HG02973 (cell line): ENCODE measurements around the gene DHRSX.
"Not testable (repeated sequence)": the region's sequence is repeated elsewhere in the genome, so short reads cannot be mapped to it uniquely, and the experiment has no call there.

Experiments used
- ATAC-seq: cut with Tn5 transposase; IDR thresholded peaks from one replicate; pipeline ENCODE4 v1.9.1; 2021; ENCODE audit warnings: moderate library complexity; ENCODE audit not compliant: unreplicated experiment

Gene DHRSX

DNA sequence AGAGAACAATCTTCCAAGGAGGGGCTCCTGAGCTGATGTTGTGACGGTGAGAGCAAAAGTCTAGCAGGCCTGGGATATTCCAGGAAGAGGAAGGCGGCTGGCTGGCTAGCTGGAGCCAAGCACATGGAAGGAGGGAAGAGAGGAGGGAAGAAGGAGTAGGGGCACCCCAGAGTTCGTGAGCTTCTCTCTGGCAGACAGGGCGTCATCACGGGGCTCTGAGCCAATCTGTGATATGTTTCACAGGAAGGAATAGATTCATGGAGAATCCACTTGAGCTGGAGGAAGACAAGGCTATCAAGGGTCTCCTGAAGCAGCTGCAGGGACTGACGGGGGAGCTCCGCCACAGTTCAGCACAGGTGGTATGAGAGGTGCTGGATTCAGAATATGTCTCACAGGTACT, 73.6 kb downstream of the DHRSX start:
- no peak for ATAC-seq

DNA sequence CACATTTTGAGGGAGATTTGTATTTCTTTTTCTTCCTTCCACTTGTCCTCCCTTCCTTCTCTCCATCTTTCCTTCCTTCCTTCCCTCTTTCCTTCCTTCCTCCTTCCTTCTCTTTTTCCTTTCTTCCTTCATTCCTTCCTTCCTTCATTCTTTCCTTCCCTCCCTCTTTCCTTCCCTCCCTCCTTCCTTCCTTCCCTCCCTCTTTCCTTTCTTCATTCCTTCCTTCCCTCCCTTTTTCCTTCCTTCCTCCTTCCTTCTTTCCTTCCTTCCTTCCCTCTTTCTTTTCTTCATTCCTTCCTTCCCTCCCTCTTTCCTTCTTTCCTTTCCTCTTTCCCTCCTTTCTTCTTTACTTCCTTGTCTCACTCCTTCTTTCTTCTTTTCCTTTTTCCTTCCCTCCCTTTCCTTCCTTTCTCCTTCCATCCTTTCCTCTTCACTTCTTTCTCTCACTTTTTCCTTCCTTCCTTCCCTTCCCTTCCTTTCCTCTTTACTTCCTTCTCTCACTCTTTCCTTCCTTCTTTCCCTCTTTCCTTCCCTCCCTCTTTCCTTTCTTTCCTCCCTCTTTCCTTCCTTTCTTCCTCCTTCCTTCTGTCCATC, 74.4 kb downstream of the DHRSX start:
- ATAC-seq, result no peak

DNA sequence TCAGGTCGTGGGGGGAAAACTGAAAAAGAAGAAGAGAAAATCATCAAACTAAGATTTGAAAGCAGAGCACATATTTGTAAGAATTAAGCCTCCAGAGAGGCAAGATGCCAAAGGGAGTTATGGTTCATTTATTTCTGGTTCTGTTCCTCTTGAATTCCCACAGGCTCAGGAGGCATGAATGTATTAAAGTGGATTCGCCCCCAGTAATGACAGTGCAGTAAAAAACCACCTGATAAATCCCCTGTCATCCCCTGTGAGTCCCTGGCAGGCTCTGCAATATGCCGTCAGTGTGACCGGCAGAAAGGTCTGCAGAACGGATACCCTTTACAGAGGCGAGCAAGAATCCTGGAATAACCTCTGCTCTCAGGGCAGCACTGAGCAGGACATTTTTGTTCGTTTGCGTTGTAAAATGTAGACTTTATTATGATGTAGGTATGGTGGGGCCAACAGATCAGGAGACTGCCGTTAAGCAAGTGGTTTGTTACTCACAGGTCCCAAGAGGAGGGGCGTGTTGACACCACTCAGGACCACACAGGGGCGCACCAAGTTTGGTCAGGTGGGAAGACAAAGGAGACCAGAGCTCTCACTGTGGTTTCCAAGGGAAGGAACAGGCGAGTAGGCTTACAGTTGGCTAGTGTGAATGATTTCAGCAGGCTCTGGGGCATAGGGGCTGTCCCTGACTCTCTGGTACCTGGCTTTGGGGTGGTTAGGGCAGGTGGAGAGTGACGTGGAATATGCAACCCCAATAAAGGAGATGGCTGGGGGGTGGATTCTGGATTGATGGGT, 75.3 kb downstream of the DHRSX start:
- ATAC-seq, result no peak

DNA sequence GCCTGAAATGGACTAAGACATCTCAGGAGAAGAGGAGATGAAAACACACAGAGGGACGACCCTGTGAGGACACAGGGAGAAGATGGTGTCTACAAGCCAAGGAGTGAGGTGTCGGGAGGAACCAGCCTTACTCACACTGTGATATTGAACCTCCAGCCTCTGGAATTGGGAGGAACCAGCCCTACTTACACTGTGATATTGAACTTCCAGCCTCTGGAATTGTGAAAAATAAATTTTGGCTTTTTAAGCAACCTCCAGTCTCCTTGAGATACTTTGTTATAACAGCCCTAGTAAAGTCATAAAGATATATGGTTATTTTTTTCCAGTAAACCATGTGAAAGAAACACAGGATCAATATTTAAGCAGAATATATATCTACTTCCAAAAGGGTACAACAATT, 76.5 kb downstream of the DHRSX start:
- no peak for ATAC-seq

DNA sequence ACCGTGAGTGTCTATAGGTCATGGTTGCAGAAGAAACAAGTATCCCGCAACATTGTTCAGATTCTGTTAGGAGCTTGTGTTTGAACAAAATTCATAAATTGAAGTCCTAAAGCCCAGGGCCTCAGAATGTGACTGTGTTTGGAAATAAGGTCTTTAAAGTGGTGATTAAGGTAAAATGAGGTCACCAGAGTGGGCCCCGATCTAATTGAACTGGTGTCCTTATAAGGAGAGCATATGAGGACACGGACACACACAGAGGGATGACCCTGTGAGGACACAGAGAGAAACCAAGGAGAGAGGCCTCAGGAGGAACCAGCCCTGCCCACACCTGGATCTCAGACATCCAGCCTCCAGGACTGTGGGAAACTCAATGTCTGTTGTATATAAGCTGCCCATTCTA, 76.9 kb downstream of the DHRSX start:
- no peak for ATAC-seq

DNA sequence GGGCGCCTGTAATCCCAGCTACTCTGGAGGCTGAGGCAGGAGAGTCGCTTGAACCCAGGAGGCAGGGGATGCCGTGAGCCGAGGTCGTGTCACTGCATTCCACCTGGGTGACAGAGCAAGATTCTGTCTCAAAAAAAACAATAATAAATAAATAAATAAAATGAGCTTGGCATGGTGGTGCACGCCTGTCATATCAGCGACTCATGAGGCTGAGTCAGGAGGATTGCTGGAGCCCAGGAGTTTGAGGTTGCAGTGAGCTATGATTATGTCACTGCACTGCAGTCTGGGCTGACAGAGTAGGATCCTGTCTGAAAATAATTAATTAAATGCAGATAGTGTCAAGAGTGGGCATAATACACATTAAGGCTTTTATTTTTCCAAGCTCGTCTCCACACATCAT, 77.5 kb downstream of the DHRSX start:
- no peak for ATAC-seq

DNA sequence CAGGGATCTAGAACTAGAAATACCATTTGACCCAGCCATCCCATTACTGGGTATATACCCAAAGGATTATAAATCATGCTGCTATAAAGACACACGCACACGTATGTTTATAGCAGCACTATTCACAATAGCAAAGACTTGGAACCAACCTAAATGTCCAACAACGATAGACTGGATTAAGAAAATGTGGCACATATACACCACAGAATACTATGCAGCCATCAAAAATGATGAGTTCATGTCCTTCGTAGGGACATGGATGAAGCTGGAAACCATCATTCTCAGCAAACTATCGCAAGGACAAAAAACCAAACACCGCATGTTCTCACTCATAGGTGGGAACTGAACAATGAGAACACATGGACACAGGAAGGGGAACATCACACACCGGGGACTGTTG, 81.4 kb downstream of the DHRSX start:
- not testable (repeated sequence) for ATAC-seq

DNA sequence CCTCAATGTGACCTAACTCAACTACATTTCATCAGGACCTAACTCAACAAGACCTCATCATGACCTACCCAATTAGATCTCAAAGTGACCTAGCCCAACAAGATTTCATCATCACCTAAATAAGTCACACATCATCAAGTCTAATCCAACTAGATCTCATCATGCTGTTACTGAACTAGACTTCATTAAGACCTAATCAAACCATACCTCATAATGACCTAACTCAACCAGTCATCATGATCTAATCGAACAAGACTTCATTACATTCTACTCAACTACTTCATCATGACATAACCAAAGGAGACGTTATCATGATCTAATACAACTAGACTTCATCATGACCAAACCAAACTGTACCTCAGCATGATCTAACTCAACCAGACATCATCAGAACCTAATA, 82.8 kb downstream of the DHRSX start:
- no peak for ATAC-seq

DNA sequence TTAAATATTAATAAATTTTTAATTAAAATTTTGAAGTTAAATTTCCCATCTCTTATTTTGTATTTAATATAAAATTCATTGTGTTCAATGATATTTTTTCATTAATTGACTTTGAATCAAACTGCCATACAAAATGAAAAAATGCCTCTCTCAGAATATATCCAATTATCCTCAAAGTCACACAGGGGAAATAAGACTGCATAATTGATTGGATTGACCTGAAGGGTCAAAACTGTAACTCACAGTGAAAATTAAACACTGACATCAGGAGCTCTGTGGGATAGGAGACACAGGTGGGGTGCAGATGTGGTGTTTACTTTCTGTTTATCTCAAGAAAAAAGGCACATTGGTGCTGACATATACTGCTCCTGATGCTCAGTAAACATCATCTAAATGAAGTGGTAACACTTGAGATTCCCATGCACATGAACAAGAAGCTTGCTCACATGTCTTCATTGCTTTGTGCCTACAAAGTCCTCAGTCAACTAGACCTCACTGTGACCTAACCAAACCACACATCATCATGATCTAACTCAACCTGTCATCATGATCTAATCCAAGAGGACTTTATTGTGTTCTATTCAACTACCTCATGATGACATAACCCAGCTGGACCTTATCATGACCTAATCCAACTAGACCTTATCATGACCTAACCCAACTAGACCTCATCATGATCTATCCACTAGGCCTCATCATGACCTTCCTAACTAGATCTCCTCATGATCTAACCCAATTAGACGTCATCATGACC, 83.7 kb downstream of the DHRSX start:
- ATAC-seq, result no peak

DNA sequence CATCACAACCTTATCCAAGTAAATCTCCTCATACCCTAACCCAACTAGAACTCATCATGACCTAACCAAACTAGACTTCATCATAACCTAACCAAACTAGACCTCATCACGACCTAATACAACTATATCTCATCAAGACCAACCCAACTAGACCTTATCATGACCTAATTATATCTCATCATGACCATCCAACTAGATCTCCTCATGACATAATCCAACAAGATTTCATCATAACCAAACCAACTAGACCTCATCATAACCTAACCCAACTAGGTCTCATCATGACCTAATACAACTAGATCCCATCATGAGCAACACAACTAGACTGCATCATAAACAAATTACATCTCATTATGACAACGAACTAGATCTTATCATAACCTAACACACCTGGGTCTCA, 86.4 kb downstream of the DHRSX start:
- no peak for ATAC-seq

DNA sequence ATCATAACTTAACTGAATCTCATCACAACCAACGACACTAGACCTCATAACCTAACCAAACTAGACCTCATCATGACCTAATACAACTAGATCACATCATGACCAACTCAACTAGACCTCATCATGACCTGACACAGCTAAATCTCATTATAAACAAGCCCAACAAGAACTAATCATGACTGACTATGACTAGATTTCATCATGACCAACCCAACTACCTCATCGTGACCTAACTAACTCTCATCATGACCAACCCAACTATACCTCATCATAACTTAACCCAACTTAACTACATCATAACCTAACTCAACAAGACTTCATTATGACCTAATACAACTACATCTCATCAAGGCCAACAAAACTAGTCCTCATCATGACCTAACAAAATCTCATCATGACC, 86.8 kb downstream of the DHRSX start:
- ATAC-seq, result no peak

DNA sequence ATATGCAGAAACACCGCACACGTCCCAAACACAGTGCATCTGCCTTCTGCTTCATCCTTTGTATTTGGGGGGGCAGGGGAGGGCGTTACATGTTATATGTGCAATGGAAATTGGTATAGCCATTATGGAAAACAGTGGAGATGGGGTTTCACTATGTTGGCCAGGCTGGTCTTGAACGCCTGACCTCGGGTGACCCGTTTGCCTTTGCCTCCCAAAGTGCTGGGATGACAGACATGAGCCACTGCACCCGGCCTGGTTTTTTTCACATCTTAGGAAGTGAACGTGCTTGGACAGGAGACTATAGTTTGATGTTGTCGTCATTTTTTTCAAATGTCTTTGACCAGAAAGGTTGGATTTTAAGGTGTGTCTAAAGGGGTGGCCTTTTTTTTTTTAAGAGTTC, 88.6 kb downstream of the DHRSX start:
- ATAC-seq, result no peak

DNA sequence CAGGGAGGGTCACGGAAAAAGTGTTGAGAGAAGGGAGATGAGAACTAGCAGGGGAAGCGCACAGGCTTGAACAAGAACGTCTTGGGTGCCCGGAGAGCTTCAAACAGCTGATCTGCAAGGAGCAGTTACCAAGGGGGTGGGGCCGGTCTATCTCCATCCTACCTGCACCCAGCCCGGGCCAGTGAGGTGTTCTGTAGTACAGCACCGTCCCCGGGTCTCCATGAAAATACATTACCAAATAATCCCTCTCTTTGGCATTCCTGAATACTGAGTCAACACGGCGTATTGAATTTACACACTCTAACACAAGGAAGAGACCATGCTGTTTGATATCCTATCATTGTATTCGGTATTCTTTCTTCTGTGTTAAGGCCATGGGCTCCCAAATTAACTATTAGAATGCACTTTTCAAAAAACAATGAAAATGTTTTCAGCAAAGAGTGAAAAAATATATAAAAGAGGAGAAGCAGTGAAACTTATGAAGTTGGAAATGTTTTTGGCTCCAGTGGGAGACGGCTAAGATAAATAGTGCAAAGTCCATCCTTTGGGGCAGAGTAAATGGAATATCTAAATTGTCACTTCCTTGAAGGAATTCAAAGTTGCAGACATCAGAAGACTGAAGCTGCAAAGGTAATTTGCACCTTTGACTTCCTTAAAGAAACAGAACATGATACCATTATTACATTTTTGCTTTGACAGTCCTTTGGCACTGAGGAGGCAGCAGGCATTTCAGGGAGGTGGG, 90.3 kb downstream of the DHRSX start:
- ATAC-seq, result no peak

DNA sequence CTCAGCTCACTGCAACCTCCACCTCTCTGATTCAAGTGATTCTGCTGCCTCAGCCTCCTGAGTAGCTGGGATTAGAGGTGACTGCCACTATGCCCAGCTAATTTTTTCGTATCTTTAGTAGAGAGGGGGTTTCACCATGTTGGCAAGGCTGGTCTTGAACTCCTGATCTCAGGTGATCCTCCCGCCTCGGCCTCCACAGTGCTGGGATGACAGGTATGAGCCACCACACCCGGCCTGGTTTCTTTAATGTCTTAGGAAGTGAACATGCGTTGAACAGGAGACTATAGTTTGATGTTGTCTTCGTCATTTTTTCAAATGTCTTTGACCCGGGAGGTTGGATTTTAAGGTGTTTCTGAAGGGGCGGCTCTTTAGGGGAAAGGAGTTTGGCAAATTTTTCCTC, 91.0 kb downstream of the DHRSX start:
- no peak for ATAC-seq

DNA sequence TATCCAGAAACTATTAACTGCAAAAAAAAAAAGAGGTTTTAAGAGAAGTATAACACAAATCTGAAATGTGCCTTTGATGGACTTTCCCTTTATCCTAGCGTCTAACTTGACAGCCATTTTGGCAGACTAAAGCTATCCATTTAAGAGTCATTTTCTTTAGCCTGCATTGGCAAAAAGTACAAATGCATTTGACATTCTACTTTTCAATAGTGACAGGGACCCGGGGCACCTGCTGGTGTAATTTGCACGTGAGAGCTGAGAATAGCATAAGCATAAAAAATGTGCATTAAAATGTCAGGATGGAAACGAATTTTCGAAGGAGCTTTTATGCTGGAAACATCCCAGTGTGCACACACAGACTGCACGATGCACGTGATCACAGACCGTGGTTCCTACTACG, 91.9 kb downstream of the DHRSX start:
- ATAC-seq, result no peak

DNA sequence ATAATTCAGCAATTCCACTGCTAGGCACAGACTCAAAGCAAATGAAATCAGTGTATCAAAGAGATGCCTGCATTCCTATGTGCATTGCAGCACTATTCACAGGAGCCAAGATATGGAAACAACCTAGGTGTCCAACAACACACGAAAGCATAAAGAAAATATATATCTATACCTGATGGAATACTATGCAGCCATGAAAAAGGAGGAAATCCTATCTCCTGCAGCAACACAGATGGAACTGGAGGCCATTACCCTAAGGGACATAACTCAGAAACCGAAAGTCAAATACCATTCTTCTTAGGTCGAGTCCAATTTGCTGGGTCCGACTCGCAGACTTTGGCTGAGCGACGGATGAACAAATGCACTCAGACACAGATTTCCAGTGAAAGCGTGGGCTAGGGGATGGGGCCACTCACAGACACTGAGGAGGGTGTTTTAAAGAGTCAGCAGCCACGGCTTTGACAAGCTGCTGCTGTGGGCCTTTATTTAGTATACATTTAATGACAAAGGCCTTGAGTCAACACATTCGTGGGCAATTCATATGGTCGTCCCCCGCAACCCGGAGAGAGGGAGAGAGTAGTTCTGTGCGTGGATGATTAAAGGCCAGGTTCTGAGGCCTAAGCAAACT, 93.8 kb downstream of the DHRSX start:
- no peak for ATAC-seq

DNA sequence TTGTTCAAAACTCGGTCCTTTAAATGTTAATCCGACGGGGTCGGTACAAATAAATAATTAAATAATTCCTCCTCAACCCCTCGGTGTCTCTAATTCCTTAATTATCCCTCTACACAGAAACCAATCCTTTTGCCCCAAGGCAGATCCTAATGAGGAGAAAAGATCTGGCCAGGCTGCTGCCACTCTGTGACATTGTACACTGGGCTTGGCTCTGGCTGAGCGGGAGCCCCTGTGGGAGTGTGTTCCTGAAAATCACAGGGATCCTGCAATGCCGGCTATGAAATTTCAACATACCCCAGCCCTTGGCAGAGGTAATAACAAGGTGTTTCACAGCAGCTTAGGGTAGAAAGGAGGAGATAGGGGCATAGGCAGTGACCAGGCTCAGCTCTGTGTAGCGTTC, 96.0 kb downstream of the DHRSX start:
- no peak for ATAC-seq

DNA sequence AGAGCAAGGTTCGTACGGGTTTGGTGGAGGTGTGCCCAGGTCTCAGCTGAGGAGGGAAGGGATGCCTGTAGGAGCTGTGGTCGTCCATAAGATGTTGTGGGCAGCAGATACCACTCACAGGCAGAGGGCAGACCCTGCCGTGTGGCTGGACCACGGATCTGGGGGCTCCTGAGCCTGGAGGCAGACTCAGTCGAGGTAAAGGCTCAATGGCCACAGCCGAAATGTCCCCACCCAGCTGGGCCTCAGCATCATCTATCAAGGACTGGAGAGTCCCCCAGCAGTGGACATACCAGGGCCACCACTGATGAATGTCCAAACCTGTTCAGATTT, 98.5 kb downstream of the DHRSX start:
- no peak for ATAC-seq

DNA sequence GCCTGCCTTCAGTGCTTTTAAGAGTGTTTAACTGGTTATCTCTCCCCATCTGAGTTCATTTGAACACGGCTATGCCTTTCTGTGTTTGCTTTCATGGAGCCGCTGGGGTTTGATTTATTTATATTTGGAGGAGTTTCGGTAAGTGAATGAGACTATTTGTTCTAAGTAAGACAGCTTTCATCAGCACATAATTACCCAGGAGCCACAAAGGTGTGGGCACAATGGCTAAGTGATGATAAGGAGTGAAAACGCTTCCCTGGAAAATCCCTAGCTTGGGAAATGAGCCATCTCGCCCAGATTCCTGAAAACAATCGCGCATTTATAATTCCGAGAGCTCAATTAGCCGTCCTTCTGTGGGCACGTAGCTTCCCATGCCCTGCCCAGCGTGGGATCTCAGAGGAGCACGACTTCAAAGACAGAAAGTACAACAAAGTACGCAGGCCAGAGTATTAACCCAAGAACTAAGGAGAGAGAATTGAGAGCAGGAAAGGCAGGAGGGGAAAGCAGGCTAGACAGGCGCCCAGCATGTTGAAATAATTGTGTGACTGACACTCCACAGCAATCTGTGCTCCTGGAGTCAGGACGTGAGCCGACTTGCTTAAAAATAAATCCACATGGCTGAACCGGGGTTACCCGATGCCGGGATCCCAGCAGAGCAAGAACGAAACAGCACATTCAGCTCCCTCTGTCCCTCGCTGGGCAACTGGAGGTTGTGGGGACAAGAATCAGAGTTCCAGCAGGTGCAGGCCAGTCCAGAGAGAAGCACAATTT, 99.0 kb downstream of the DHRSX start:
- no peak for ATAC-seq

DNA sequence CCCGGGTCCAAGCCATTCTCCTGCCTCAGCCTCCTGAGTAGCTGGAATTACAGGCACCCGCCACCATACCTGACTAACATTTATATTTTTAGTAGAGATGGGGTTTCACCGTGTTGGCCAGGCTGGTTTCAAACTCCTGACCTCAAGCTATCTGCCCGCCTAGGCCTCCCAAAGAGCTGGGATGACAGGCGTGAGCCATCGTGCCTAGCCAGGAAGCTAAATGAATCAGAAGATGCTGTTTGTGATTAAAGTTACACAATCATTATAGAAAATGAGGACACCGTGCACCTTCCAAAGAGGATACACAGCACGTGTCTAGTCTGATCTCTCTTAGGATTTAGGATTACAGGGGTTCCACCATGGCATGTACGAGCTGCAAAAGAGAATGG, 99.6 kb downstream of the DHRSX start:
- ATAC-seq, result no peak
